HG02623 (cell line): ENCODE results near the gene OSM.
"Not testable (repeated sequence)": the region's sequence is repeated elsewhere in the genome, so short reads cannot be mapped to it uniquely, and the experiment has no call there.

Experiments
- ATAC-seq: cut with Tn5 transposase; IDR thresholded peaks from one replicate; pipeline ENCODE4 v1.9.1; 2021; ENCODE audit warnings: moderate library complexity; ENCODE audit not compliant: unreplicated experiment

The OSM gene

DNA sequence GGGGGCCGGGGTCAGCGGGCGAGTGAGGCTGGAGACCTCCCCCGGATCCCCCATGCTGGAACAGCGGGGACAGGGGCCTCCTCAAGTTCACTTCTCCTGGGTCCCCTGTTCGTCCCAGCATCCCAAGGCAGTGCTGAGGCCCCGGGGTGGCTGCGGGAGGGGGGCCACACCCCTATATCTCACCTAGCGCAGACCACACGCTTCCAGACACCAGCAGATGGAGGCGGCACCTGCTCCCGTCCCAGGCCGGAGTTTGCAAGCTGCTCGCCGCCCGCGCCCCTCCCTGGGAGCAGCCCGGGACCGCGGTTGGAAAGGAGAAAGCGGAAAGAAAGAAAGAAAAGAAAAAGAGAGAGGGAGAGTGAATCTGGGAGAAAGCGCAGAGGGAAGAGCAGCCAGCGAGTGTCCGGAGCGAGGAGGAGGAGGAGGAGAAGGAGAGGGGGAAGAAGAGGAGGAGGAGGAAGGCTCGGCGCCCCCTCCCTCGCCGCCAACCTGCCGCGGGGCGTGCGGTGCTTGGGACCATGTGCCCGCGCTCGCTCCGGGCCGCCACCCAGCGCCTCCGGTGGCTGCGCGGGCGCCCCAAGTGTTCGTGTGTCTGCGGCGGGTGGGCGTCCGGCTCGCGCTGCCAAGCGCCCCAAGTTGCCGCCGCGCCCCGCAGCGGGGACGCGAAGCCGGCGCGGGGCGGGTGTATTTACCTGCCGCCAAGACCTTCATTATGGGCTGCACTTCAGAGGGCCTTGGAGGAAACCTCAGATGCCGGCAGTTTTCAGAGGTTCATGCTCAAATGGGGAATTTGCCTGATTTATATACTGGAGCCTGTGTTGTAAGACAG, 20.5 kb downstream of the OSM start, which contains the start of gene LIF:
Gene LIF (minus strand): TSS at position 775 of the 829 bp plus-strand sequence. CDS start 64 bp downstream, at position 711.
- no peak for ATAC-seq

GRCh38 chr22:30245181-30245984, 21.3 kb downstream of the OSM start:
- no peak for ATAC-seq

- ATAC-seq = no peak
Measured at GRCh38 chr22:30244641-30245040, 22.0 kb downstream of the OSM start.

DNA sequence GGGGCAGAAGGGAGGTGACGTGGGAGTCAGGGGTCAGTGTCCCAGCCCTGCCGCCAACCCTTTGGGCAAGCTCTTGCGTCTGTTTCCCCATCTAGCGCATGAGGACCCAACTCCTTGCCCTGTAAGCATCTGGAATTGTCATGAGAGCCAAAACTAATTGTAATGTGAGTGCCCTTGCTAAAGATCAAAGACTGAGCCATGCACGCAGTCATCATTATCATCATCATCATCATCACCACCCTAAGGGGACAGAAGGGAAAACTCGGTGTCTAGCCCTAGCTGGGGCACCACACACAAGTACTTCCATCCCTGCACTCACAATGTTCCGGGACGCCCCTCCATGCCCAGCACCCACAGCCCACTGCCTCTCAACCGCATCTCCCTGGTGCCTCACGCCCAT, 22.6 kb downstream of the OSM start:
- ATAC-seq = no peak

DNA sequence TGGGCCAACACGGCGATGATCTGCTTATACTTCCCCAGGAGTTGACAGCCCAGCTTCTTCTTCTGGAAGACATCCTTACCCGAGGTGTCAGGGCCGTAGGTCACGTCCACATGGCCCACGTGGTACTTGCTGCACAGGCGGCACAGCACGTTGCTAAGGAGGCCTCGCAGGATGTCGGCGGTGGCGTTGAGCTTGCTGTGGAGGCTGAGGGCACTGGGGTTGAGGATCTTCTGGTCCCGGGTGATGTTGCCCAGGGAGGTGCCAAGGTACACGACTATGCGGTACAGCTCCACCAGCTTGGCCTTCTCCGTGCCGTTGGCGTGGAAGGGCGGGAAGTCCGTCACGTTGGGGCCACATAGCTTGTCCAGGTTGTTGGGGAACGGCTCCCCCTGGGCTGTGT, 23.0 kb downstream of the OSM start:
- no peak for ATAC-seq

- ATAC-seq = no peak
Measured at GRCh38 chr22:30241576-30242371, 24.9 kb downstream of the OSM start.

- no peak for ATAC-seq
Measured at GRCh38 chr22:30240541-30241417, 25.9 kb downstream of the OSM start.

- ATAC-seq = no peak
Measured at GRCh38 chr22:30239488-30240405, 26.9 kb downstream of the OSM start.

DNA sequence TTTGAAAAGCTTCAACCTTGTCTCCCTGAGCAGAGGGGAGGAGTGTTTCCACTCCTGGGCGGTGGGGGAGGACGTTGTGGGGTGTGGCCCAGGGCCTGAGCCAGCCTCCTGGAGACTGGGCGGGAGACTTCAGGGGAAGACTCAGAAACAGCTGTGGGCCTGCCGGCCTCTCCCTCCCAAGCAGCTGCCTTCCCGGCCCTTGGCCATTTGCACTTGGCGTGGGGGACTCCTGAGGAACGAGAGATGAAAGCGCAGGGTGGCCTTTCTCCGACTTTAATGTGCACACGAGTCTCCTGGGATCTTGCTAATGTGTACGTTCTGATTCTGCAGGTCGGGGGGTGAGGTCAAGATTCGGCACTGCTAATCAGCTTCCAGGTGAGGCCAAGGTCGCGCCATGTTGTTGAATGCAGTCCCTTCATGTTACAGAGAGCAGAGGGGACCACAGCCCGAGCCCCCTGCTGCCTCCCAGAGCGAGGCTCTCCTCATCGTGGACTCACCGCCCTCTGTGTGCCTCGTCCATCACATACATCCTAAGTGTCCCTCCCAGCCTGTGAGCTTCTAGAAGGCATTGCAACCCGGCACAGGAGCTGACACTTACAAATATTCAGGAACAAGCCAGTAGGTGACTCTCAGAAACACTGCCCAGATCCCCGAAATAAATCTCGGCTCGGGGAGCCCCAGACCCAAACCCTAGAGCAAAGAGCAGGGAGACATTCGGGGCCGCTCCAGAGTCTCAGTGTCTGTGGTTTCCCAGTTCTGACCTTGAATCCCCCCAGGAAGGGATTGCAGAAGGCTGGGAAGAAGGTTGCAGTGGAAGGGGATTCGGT, 27.8 kb downstream of the OSM start:
- no peak for ATAC-seq

- no peak for ATAC-seq
Measured at GRCh38 chr22:30238136-30238535, 28.5 kb downstream of the OSM start.

GRCh38 chr22:30236875-30237274, 29.8 kb downstream of the OSM start:
- ATAC-seq = no peak

DNA sequence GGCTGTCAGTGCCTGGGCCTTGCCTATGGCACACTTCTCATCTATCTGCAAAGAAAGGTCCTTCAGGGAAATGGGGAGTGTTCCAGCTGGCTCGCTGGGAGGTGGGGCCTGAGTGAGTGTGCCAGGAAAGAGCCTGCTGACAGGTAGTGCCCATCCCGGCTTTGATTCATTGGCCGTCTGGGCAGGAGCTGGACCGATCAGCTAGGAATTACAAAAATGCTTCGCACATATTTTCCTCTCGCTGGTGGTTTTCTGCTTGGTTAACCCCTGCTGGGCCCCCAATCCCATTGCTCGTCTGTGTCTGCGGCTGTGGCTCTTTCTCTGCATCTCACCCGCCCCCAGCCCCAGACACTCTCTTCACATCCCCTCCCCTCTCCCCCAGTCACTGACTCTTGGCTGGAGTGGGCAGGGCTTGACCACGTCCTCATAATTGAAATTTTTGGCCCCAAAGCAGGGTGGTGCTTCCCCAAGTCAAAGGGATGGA, 30.9 kb downstream of the OSM start:
- ATAC-seq = no peak

GRCh38 chr22:30234786-30235470, 31.7 kb downstream of the OSM start:
- no peak for ATAC-seq

DNA sequence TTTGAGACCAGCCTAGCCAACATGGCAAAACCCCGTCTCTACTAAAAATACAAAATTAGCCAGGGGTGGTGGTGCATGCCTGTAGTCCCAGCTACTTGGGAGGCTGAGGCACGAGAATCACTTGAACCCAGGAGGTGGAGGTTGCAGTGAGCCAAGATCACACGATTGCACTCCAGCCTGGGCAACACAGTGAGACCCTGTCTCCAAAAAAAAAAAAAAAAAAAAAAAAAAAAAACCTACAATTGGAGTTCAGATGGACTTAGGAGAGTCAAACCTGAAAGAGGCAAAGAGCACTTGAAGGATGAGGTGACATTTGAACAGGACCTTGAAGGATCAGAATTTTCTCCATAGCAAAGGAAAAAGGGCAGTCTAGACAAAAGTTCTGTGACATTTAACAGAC, 32.3 kb downstream of the OSM start:
- not testable (repeated sequence) for ATAC-seq

DNA sequence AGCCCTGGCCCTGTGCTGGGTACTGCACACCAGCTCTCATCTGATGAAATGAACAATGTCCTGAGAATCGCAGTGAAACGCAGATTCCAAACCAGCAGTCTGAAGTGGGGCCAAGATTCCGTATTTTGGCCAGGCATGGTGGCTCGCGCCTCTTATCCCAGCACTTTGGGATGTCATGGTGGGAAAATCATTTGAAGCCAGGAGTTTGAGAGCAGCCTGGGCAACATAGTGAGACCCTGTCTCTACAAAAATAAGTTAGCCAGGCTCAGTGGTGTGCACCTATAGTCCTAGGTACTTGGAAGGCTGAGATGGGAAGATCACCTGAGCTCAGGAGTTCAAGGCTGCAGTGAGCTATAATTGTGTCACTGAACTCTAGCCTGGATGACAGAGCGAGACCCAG, 33.1 kb downstream of the OSM start:
- ATAC-seq = no peak

DNA sequence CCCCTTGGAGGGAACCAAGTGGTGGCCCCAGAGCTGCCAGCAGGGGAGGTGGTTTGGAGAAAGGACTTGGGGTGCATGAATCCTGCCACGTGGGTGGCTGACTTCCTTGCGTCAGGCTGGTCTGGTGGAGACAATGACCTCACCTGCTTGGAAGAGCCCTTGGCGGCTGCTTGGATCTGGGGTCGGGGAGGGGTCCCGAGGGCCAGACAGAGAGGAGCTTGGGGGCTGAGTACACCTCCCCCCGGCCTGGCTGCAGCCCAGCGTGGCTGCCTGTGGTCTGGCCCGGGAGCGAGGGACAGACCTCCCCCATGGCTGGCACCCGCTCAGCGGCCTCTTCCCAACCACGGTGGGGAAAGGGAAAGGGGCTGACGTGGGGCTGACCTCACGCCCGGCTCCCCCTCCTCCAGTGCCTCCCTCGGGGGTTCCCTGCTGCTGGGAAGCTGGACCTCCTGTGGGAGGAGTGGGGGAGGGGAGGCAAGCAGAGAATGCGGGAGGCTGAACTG, 33.9 kb downstream of the OSM start:
- ATAC-seq = no peak

- no peak for ATAC-seq
Measured at GRCh38 chr22:30230787-30231461, 35.7 kb downstream of the OSM start.
